GM18517 (cell line): ENCODE data around the gene SEMA6B.
"Not testable (repeated sequence)": the region's sequence is repeated elsewhere in the genome, so short reads cannot be mapped to it uniquely, and the experiment has no call there.

ENCODE experiments used
- ATAC-seq: cut with Tn5 transposase; IDR thresholded peaks from one replicate; pipeline ENCODE4 v1.9.1; 2021; ENCODE audit warnings: mild to moderate bottlenecking, moderate library complexity; ENCODE audit not compliant: unreplicated experiment

SEMA6B gene

DNA sequence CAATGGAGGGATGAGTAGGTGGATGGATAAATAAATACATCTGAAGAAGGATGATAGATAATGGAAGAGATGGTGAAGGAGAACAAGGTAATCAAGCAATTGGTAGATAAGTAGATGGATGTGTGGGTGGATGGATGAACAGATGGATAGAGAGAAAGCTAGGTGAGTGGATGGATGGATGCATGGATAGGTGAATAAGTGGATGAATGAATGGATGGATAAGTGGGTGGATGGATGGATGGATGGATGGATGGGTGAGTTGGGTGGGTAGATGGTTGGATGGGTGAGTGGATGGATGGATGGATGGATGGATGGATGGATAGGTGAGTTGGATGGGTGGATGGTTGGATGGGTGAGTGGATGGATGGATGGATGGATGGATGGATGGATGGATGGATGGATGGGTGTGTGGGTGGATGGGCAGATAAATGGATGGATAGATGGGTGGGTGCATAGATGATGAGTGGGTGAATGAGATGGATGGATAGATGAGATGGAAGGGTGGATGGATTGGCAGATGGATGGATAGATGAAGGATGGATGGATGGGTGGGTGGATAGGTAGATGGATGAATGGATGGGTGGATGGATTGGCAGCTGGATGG, 6.3 kb downstream of the SEMA6B start:
- ATAC-seq: no peak

DNA sequence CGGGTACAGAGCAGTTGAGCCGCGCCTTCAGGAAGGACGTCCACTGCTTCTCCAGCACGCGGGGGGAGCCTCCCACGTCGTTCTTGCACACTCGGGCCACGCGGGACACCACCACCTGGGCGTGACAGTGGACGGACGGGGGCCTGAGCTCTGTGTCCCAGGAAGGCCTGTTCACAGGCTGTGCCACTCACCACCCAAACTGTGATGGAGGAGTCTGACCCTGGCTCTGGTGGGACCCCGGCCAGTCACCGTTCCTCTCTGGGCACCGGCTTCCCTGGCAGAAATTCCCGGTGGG, 7.0 kb downstream of the SEMA6B start:
- no peak for ATAC-seq

GRCh38 chr19:4550479-4551050, 8.9 kb downstream of the SEMA6B start:
- ATAC-seq: no peak

DNA sequence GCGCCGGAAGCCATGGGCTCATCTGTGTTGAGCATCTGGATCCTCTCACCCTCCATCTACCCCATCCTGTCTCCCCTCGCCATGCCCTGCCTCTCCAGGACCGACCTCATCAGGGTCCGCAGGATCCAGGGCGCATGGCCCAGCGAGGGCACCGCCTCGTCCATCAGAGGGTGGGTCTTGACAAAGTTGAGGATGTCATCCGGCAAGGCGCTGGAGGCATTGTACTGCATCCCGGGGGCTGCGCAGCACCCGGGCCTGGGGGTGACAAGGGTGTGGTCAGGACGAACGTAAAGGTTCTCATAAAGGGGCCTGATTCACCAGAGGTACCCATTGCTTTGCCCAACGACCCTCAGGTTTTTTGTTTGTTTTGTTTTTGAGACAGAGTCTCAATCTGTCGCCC, 9.5 kb downstream of the SEMA6B start:
- ATAC-seq: no peak

GRCh38 chr19:4548238-4548584, 11.3 kb downstream of the SEMA6B start:
- ATAC-seq: no peak

DNA sequence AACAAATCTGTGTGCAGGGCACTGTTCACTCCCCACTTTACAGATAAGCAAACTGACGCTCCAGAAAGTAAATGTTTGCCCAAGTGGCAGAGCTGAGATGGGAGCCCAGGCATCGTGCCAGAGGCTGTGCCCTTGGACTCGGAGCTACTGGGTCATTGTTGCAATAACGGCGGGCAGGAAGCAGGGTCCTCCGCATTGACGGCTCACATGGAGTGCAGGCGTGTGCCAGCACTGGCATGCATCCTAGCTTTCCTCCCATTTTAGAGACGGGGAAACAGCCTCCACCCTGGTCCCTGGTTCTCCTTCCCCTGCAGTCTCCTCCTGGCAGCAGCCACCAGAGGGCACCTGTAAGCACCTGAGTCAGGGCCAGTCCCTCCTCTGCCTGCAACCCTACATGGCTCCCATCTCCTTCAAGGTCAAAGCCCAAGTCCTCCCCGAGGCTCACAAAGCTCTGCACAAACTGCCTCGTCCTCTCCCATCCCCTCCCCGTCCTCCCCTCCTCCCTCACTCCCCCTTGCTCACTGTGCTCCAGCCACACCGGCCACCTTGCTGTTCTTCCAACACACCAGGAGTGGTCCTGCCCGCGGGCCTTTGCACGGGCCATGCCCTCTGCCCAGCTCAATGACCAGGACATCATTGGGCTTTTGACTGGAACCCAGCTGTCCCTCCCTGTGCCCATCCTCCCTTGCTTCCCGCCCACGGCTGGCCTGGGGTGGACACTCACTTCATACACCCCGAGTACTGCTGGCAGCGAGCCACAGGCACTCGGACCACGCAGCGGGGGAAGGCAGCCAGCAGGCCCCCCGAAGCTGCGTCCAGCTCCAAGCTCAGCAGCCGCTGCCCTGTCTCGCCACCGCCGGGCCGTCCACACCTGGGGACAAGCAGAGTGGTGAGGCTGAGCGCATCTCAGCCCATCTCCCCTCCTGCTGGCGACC, 11.9 kb downstream of the SEMA6B start:
- ATAC-seq: no peak

DNA sequence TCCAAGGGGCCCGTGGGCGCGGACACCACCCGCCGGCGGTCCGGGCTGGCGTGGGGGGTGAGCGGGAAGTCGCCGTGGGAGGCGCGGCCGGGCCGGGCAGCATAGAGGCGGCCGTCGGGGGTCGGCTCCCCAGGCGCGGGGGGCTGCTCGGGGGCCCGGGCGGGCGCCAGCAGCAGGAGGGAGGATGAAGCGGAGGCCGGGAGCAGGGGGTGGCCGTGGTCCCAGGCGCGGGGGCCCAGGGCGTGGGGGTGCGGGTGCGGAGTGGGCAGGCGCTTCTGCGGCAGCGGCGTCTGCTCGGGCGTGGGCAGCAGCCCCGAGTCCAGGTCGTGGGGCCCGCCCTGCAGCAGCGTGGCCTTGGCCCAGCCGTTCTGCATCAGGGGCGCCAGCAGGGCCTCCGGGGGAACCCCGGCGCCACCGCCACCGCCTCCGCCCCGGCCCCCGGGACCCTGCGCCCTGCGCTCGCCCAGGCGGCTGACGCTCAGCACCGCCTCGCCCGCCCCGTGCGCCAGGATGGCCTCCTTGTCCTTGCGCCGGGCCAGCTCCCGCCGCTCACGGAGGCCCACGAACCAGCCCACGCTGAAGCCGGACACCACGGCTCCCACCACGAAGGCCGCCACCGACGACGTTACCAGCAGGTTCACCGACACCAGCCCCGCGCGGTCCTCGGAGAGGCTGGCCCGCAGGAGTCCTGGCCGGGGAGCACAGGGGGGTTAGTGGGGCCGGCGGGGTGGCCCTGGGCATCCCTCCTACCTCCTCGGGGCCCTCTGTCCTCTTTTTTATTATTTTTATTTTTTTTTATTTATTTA, 15.4 kb downstream of the SEMA6B start:
- ATAC-seq: no peak

- no peak for ATAC-seq
These were observed 16.3 kb downstream of the SEMA6B start for GRCh38 chr19:4542896-4543841.

- ATAC-seq: not testable (repeated sequence)
These were observed 17.7 kb downstream of the SEMA6B start for GRCh38 chr19:4541806-4542145.

GRCh38 chr19:4541114-4541805, 18.2 kb downstream of the SEMA6B start:
- no peak for ATAC-seq

DNA sequence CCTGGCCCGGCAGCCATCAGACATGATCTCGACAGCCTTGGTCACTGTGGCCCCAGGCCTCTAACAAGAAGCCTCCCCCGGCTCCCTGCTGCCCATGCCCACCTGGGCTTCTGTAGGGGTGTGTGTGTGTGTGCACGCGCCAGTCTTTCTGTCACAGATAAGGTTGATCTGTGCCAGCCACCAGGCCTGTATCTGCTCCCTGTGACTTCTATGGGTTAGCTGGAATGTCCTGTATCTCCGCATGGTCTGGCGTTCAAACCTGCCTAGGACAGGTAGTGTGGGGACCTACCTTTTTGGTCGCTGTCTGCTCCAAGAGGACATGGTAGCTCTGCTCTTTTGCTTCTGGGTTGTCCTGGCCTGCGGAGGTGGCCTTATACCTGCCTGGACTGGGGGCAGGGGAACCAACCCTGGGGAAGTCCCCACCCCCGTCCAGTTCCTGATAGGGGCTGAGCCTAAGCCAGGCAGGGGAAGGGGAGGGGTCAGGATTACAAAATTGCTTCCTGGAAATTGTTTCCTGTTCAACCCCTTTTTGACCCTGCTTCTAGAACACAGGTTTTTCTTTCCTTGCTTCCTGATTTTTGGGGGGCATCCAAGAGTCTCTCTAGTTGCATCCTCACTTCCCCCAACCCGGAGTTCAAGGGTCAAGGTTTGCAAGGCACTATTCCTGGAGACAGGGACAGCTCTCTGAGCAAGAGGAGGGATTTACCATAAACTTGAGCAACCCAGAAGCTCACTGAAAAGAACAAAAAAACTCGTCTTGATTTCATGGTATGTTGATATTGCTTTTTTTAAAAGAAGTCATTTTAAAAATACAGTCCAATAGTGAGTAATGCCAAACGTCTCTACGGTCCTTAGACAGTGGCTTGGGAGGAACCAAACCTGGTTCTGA, 19.5 kb downstream of the SEMA6B start, which contains the start of gene LRG1:
Gene LRG1, minus strand, starts transcription at position 344 of the 889 bp plus-strand sequence. Its CDS starts 23 bp downstream, at position 321.
- ATAC-seq: no peak

- no peak for ATAC-seq
These were observed 20.3 kb downstream of the SEMA6B start for GRCh38 chr19:4539169-4539692.

DNA sequence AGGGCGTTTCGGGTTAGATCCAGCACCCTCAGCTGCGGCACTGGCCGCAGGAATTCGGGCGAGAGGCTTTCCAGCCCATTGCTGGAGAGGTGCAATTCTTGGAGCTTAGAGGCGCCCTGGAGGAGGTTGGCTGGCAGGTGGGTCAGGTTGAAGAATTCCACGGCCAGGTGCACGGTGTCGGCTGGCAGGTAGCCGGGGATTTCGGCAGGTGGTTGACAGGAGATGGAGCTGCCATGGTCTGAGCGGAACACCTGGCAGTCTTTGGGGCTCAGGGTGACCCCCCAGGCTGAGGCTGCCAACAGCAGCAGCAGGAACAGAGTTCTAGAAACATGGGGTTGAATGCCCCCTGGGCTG, 20.9 kb downstream of the SEMA6B start:
- ATAC-seq: no peak

DNA sequence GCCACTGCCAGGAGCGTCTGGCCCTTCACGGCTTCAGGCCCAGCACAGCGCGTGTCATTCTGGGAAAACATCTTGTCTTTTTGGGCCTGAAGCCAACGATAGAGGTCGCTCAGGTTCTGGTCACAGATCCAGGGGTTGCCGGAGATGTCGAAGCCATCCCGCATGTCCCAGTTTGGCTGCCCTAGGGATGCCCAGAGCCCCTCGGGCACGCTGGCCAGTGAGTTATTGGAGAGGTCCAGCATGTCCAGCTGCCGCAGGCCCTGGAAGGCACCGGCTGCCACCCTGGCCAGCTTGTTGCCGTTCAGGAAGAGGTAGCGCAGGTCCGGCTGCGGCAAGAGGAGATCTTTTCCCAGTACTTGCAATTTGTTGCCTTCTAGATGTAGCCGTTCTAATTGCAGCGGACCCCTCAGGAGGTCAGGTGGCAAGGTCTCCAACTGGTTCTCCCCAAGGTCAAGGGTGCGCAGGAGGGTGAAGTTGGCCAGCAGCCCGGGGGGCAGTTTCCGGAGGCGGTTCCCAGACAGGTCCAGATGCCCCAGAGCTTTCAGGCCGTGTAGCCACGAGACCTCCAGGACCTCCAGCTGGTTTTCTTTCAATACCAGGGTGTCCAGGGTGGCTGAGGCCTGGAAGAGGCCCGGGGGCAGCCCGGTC, 21.4 kb downstream of the SEMA6B start:
- ATAC-seq: no peak

DNA sequence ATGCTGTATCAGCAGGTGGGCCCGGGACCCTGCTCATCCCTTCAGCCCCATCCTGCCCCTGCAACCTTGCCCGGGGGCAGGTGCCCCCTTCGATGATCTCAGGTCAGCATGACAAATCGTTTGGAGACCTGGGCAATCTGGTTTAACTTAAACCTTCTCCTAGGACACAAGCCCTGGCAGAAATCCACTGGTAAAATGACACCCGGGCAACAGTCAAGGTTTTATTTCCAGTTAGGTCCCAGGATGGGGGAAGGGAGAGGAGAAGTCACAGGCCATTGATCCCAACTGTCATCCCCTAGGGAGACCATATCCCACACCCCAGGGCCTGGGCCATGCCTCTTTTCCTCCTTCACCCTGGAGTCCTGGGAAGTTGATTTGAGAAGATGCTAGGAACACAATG, 22.7 kb downstream of the SEMA6B start:
- no peak for ATAC-seq

DNA sequence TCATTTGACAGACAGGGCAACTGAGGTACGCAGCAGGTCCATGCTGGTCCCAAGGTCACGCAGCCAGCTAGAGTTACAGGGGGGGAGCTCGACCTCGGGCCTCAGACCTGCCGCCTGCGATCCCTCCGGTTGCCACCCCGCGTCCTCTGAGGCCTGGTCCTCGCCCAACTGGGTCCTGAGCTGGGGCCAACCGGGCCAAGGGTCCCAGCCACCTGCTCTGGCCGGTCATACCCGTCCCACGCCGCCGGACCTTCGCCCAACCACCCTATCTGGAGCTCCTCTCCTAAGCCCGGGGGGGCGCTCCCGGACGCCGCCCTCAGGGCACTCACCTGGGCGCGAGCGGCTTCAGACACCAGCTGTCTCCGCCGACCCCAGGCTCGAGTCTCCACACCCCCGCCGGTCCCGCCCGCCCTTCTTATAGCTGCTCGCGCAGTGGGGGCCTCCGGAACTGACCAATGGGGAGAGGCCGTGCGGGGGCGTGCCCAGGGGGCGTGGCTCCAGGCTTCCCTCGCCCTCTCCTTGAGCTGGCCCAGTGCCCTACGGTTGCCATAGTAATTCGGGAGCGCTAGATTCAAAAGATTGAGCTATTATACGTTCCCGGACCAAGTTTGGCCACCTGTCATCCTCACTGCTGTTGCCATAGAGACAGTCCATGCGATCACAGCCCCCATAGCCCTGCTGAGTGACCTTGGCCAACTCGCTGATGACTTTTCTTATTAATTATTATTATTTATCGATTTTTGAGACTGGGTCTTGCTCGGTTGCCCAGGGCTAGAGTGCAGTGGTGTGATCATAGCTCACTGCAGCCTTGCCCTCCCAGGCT, 24.4 kb downstream of the SEMA6B start, which contains the start of gene PLIN5:
Gene PLIN5, minus strand, starts transcription at position 389 of the 823 bp plus-strand sequence. CDS start 1,150 bp downstream, outside the sequence.
- ATAC-seq: no peak

- no peak for ATAC-seq
These were observed 25.6 kb downstream of the SEMA6B start for GRCh38 chr19:4533835-4534424.
